SW480 (cell line): ENCODE measurements around the gene TRPM2.
"Not testable (repeated sequence)": the region's sequence is repeated elsewhere in the genome, so short reads cannot be mapped to it uniquely, and the experiment has no call there.

Experiments used
- DNase-seq: peaks from one replicate; pipeline ENCODE4 v3.0.0-alpha.2; 2016; ENCODE audit warnings: low spot score

The TRPM2 gene

GRCh38 chr21:44354775-44355771 is 1.7 kb downstream of the TRPM2 start:
- no peak for DNase-seq

DNA sequence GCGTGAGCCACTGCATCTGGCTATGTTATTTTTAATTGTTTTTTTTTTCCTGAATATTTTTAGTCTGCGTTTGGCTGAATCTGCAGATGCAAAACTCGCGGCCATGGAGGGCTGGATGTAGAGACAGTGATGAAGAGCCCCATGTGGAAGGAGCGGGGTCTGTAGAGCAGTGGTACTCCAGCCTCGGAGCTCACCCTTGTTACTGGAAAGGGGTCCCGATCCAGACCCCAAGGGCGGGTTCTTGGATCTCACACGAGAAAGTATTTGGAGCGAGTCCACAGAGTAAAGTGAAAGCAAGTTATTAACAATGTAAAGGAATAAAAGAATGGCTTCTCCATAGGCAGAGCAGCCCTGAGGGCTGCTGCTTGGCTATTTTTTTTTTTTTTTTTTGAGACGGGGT is 2.7 kb downstream of the TRPM2 start:
- DNase-seq, result no peak

DNA sequence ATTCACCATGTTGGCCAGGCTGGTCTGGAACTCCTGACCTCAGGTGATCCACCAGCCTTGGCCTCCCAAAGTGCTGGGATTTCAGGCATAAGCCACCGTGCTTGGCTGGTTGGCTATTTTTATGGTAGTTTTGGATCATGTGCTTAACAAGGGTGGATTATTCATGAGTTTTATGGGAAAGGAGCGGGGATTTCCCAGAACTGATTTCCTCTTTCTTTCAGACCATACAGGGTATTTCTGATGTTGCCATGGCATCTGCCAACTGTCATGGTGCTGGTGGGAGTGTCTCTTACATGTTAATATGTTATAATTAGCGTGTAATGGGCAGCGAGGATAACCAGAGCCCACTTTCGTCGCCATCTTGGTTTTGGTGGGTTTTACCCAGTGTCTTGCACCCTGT is 3.2 kb downstream of the TRPM2 start:
- DNase-seq, result no peak

GRCh38 chr21:44357064-44357837 is 3.8 kb downstream of the TRPM2 start:
- DNase-seq, result no peak

- no peak for DNase-seq
Measured at GRCh38 chr21:44359396-44359795, 6.0 kb downstream of the TRPM2 start.

DNA sequence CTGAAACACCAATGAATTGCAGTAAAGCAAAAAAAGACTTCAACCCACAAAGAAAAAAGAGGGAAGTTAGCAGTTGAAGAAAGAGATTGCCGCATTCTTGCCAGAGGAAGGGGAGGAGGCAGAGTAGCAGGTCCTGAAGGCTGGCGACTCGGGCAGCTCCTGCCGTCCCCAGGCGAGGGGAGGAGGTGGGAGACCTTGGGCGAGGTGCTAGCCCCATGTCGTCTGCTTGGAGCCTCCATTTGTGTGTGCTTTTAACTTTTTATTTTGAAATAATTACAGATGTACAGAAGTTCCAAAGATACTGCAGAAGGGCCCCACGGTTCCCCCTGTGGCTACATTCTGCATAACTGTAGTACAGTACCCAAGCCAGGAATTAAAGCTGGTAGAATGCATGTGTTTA is 6.7 kb downstream of the TRPM2 start:
- DNase-seq, result no peak

DNA sequence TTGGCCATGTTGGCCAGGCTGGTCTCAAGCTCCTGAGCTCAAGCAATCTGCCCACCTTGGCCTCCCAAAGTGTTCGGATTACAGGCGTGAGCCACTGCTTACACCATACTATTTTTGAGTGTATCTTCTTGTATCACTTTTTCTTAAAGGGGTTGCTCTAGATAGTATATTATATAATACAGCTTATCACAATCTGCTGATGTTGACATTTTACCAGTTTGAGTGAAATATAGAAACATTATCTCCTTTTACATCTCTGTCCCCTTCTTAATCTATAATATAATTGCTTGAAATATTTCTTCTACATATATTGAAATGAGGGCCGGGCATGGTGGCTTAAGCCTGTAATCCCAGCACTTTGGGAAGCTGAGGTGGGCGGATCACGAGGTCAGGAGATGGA is 8.5 kb downstream of the TRPM2 start:
- DNase-seq, result not testable (repeated sequence)

GRCh38 chr21:44363278-44363677 is 9.9 kb downstream of the TRPM2 start:
- no peak for DNase-seq

- no peak for DNase-seq
Measured at GRCh38 chr21:44364151-44365053, 11.0 kb downstream of the TRPM2 start.

DNA sequence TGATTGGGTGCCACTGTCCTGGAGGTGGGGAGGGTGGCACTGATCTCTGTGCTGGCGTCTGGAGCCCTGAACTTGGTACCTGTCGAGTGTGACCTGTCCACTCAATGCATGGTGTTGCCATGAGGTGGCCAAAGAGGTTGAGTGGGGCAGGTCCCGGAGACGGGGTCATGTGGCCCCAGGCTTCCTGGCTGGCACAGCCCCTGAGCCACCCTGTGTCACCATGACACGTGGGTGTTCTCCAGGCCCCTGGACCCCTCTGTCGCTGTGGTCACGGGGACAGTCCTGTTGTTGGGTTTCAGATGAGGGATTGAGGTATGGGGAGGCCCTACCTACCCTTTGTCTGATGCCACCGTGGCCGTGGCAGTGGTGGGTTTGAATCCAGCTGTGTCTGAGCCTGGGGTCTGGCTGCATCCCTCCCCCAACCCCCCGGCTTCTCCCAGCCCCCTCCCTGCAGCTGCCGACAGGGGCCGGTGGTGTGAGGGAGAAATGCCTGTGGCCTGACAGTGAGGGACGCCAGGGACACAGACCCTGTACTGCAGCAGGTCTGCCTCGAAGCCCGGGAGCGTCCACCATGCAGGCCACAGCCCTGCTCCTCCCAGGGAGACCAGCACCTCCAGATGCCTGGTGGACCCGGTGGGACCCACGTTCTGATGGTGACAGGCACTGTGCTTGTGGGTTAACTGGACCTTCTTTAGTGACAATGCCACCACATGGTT is 12.0 kb downstream of the TRPM2 start:
- DNase-seq, result no peak

DNA sequence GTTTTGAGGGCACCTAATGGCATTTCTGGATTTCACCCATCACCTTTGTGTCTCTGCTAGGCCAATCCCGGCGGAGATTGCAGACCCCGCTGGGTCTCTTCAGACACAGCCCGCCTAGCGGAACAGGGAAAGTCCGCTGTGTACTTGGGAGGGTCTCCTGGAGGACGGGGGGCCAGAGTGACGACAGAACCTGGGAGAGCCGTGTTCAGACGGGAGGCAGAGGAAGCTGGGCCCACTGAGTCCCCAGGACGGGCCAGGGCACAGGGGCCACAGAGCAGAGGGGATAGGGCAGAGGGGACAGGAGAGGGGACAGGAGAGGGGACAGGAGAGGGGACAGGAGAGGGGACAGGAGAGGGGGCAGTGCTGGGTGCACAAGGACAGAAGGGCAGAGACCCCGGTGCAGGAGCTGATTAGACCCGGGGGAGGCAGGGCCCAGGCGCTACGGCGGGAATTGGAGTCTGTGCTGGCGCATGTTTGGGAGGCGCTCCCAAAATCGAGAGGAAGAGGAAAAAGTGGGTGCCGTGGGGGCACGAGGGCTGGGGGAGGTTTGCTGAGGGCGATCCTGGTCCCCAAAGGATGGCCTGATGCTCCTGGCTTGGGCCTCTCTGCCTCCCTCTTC is 12.7 kb downstream of the TRPM2 start:
- no peak for DNase-seq

- no peak for DNase-seq
Measured at GRCh38 chr21:44366586-44367211, 13.3 kb downstream of the TRPM2 start.

DNA sequence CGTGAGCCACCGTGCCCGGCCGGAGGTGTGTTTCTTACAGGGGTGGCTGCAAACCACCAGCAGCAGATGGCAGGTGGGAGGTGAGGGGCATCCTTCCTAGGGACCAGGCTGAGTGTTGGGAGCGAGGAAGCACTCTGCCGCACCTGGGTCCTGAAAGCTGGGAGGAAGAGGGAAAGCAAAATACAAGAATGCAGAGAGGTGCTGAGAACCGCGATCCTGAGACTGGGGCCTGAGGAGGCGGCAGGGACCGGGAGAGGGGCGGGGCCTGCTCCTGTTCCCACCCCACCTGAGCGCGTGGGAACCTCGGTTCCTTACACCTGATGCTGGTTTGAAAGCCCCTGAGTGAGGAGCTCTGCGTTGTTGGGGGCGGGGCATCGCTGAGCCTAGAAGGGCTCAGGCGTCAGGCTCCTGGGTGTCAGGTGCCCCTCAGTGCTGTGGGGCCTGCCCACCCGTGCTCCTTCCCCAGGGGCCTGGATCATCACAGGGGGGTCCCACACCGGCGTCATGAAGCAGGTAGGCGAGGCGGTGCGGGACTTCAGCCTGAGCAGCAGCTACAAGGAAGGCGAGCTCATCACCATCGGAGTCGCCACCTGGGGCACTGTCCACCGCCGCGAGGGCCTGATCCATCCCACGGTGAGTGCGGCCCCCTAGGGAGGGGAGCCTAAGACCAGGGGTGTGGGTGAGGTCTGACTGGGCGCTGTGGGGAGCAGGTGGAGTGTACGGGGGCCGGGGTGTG is 15.5 kb downstream of the TRPM2 start:
- peak; percentile 20 for DNase-seq

DNA sequence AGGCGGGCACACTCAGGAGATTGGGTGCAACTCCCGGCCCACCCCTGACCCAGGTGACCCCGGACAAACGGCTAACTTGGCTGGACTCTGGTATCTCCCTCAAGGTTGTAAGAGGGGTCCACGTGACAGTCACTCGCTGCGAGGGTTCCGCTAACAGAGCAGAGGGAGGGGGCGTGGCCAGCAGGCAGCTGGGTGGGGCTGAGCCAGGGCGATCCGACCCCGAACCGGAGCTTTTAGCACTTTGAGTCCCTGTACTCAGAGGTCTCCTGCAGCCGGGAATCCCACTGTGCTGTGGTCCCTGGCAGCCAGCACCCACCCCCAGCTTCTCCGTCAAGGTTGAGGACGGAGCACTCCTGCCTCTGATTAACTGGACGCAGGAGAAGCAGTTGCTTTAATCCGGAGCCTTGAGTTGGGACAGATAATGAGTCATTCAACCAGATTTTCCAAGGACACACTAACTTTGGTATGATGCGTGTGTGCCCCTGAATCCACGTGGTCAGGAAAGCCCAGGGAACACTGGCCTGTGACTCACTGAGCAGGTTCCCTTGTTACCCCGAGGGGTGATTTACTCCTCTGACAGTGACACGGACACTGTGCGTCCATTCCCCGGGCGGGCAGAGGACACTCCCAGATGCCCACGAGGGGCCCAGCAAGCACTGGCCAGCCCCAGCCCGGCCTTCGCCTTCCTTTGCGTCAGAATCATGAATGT is 16.8 kb downstream of the TRPM2 start:
- DNase-seq, result peak; percentile 85

DNA sequence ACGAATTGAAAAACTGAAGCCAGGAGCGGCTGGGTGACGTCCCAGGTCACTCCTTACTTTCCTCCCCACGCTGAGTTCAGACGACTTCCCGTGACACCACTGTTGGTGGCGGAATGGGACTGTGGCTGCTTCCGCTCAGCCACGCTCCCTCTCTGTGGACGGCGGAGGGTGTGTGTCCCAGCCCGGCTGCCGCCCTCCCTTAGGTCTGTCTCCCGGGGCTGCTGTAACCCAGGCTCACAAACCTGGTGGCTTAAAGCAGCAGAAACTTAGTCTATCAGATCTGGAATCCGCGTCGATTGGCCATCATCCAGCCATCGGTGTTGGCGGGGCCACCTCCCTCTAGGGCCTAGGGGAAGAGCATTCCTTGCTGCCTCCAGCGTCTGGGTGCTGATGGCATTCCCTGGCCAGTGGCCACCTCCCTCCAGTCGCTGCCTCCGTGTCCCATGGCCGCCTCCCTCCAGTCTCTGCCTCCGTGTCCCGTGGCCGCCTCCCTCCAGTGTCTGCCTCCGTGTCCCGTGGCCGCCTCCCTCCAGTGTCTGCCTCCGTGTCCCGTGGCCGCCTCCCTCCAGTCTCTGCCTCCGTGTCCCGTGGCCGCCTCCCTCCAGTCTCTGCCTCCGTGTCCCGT is 17.5 kb downstream of the TRPM2 start:
- no peak for DNase-seq

DNA sequence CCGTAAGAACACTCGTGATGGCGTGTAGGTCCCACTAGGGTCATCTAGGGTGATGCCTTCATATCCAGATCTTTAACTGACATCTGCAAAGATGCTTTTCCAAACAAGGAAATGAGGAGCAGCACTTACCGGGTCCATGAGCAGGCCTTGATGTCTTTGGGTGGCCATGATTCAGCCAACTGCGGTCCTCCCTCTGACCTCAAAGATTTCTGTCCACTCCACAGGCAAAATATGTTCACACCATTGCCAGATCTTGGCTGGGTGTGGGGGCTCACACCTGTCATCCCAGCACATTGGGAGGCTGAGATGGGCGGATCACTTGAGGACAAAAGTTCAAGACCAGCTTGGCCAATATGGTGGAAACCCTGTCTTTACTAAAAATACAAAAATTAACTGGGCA is 18.2 kb downstream of the TRPM2 start:
- no peak for DNase-seq

DNA sequence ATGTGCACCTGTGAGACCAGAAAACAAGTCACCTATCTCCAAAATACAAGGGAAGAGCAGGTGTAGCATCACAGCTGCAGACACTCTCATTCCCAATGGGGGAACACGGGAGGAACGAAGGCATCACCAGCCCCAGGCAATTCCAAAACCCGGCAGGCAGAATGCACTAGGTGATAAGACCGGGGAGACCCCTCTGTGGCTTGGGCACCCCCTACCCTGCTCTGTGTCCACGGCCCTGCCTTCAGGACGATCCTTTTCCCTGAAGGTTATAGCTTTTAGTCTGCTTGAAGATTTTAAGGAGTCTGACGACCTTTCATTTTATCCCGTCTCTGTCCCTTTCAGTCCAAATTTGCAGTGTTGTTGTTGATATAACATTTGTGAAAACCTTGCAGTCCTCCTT is 19.2 kb downstream of the TRPM2 start:
- DNase-seq, result no peak

DNA sequence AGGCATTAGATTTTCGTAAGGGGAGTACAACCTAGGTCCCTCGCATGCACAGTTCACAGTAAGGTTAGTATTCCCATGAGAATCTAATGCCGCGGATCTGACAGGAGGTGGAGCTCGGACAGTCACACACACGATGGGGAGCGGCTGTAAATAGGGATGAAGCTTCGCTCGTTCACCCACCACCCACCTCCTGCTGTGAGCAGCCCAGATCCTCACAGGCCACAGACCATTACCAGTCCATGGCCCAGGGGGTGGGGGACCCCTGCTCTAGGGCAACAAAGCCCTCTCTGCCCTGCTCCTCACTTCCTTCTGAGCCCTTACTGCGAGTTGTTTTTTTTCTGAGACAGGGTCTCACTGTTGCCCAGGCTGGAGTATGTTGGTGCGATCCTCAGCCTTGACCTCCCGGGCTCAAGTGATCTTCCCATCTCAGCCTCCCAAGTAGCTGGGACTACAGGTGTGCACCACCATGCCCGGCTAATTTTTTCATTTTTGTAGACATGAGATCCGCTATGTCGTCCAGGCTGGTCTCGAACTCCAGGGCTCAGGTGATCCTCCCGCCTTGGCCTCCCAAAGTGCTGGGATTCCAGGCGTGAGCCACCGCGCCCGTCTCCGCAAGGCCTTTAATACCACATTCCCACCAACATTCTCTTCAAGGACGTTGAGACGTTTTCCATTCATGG is 21.3 kb downstream of the TRPM2 start:
- no peak for DNase-seq
